Stomach (tissue), 9 donors: Measurements from ENCODE around the gene BTG2. TPM values are rescaled to one million over a fixed set of nuclear protein-coding genes. Genes with fewer than 3 reads are reported as not detected.

Experiments used
- DNase-seq, 2 donors: peaks; one replicate each; pipeline versions ENCODE4 v3.0.0 to v3.0.0-alpha.2; 2013 to 2019
- H3K27ac ChIP-seq, 5 donors: fragments of 200-600 bp in 4 of 5; sonication (generic) in 4 of 5; one replicate each; pipeline ENCODE4 v1.5.1; 2013 to 2019; ENCODE audit warnings: mild to moderate bottlenecking in 1 of 5, moderate library complexity in 1 of 5
- H3K27me3 ChIP-seq, 3 donors: fragments of 200-600 bp; sonication (generic); one replicate each; pipeline ENCODE4 v1.5.1; 2017 to 2019; ENCODE audit warnings: mixed run types in 1 of 3
- H3K36me3 ChIP-seq, 4 donors: fragments of 200-600 bp; sonication (generic); 1 replicate in 3 of 4; 2 replicates in 1 of 4; pipeline ENCODE4 v1.5.1; 2016 to 2019
- H3K4me1 ChIP-seq, 4 donors: fragments of 200-600 bp; sonication (generic); one replicate each; pipeline ENCODE4 v1.5.1; 2016 to 2019
- H3K4me3 ChIP-seq, 4 donors: fragments of 200-600 bp; sonication (generic) in 3 of 4; one replicate each; pipeline ENCODE4 v1.5.1; 2016 to 2019; ENCODE audit warnings: mild to moderate bottlenecking in 1 of 4
- H3K9me3 ChIP-seq, 4 donors: fragments of 200-600 bp; sonication (generic); one replicate each; pipeline ENCODE4 v1.5.1; 2016 to 2019
- EP300 ChIP-seq: sonication (generic); formaldehyde crosslinking; IDR thresholded peaks from one replicate; pipeline ENCODE4 v1.6.1; 2017; ENCODE audit warnings: antibody characterized with exemption
- POLR2A ChIP-seq, 4 donors: fragments of 450-650 bp; IDR thresholded peaks; one replicate each; pipeline ENCODE4 v1.6.1; 2016; ENCODE audit warnings: antibody characterized with exemption in 4 of 4, control low read depth in 2 of 4, mild to moderate bottlenecking in 1 of 4, moderate library complexity in 1 of 4
- POLR2AphosphoS5 ChIP-seq, 3 donors: sonication (generic); formaldehyde crosslinking; IDR thresholded peaks; one replicate each; pipeline ENCODE4 v1.6.1; 2016; ENCODE audit warnings: antibody characterized with exemption in 3 of 3
- WGBS, 5 donors: extraction: QIAGEN DNeasy Blood & Tissue Kit in 3 of 5; methylation state at CpG; one replicate each; pipeline versions ENCODE4 v1.1.5 to v1.1.7; 2013 to 2018; 5-methylcytosine and 5-hydroxymethylcytosine counted together
- intact Hi-C: fragments of 100-400 bp; cut with DNase I; formaldehyde crosslinking; loops from one replicate; pipeline ENCODE4 v1.15.1; 2023; ENCODE audit warnings: low total_unique reads
- polyA plus RNA-seq, 3 donors: library from polyadenylated mRNA; stranded (reverse); fragments of 200-250 nt; gene quantifications; one replicate each; pipeline ENCODE4 v1.2.3, GENCODE V29; 2013
- total RNA-seq, 5 donors: library from RNA; depleted of rRNA; stranded (reverse); fragments of >200 nt; gene quantifications; one replicate each; pipeline versions ENCODE4 v1.1.0 to v1.2.3, GENCODE V29; 2014 to 2016
- TF ChIP-seq, protein P1 (sequence below), 7 experiments: fragments of 450-650 bp in 4 of 7; fragments of 200-600 bp in 3 of 7; sonication (generic) in 3 of 7; IDR thresholded peaks; one replicate each; pipeline ENCODE4 v1.5.1; 2016 to 2019; ENCODE audit warnings: antibody characterized with exemption in 7 of 7, control low read depth in 2 of 7, mild to moderate bottlenecking in 1 of 7
- donor health status: healthy with polysubstance abuse.
- donor health status: Bipolar disorder and iron deficiency.
- donor health status: healthy.

Gene BTG2
- total and polyA plus RNA-seq, 8 donors = 46.4 to 231 (median 87.4) TPM

DNA sequence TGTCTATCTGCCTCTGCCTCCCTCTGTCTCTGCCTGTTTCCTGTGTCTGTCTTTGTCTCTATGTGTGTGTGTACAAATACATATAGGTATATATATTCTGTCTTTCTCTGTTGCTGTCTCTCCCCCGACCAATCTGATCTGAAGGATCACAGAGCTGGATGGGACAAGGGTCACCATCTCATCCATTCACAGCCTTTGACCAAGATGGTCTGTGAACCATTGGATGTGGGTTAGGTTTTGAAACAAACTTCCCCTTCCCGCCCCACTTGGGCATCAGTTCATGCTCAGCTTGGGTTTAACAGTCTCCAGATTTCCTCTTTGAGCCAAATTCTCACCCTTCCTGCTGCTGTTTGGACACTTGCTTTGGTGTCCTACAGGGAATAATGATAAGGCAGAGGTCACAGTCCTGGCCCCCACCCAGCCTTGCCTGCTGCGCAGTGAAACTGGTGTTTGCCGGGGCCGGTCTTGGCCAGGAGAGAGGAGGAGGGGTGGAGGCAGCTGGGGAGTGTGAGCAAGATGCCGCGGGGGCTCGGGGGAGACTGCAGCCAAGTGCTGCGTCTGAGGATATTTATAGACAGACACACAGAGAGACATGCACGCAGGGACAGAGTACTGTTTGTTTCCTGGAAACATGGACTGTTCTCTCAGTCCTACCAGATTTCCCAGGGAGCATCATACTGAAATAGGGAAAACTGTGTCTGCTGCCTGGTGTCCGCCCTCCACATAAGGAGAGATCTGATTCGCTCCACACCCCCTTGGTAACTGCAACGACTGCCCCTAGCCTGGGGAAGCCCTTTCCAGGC is 27.0 kb upstream of the BTG2 start:
- 16 to 22% (median 17%) methylated on average over 13 of the region's 13 CpGs for WGBS, 5 donors
- peak; percentile 81 to 95 for DNase-seq
- Histone ChIP-seq H3K27me3 (no peaks in the 10 kb centered on the region), H3K4me1 (peaks cover 69 to 87% (median 79%) of the 10 kb centered on the region in 4 donors), H3K4me3 (no peak overlapping the region), H3K9me3 (no peaks in the 10 kb centered on the region), H3K27ac (peak overlapping the region; percentile 77 to 93 (median 86)), H3K36me3 (no peaks in the 10 kb centered on the region)
- TF ChIP-seq, protein P1, sequence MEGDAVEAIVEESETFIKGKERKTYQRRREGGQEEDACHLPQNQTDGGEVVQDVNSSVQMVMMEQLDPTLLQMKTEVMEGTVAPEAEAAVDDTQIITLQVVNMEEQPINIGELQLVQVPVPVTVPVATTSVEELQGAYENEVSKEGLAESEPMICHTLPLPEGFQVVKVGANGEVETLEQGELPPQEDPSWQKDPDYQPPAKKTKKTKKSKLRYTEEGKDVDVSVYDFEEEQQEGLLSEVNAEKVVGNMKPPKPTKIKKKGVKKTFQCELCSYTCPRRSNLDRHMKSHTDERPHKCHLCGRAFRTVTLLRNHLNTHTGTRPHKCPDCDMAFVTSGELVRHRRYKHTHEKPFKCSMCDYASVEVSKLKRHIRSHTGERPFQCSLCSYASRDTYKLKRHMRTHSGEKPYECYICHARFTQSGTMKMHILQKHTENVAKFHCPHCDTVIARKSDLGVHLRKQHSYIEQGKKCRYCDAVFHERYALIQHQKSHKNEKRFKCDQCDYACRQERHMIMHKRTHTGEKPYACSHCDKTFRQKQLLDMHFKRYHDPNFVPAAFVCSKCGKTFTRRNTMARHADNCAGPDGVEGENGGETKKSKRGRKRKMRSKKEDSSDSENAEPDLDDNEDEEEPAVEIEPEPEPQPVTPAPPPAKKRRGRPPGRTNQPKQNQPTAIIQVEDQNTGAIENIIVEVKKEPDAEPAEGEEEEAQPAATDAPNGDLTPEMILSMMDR (IDR thresholded peaks at IDR 0.05) = no peak
- TF ChIP-seq POLR2AphosphoS5 (IDR thresholded peaks at IDR 0.05) = peak; percentile 68 to 86 (median 85)
- peak; percentile 96 for TF ChIP-seq EP300
- intact Hi-C loops = no loop called here

DNA sequence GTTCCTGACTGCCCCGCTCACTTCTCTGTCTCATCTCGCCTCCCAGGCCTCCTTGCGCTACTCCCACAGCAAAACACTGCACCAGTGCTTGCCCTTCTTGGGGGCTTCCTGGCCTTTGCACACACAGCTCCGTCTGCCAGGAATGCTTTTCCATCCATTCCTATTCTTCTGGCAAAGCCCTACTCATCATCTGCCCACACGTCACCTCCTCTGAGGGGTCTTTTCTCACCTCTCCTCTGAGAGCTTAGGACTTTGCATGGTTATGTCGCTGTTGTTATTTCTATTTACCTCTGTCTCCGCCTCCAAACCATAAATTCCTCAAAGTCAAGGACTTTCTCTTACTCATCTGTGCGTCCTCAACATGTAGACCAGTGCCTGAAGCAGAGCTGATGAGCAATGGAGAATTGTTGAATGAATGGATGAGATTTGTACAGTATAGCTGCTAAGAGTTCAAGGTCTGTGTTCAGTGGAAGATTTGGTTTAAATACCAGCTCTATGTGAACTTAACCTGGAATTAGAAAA is 26.4 kb upstream of the BTG2 start:
- no peaks in the 10 kb centered on the region for H3K27me3 ChIP-seq
- WGBS, 5 donors = 58 to 80% (median 70%) methylated on average over 8 of the region's 8 CpGs
- peak overlapping the region; percentile 77 to 93 (median 86) for H3K27ac ChIP-seq
- H3K4me1 ChIP-seq = peaks cover 64 to 83% (median 72%) of the 10 kb centered on the region in 4 donors
- no peak overlapping the region for H3K4me3 ChIP-seq
- H3K36me3 ChIP-seq = no peaks in the 10 kb centered on the region
- TF ChIP-seq EP300 (no peak), POLR2AphosphoS5 (IDR thresholded peaks at IDR 0.05) (peak in 1 of 3 donors; percentile 3)
- intact Hi-C loops = no loop called here
- DNase-seq = no peak
- no peaks in the 10 kb centered on the region for H3K9me3 ChIP-seq

GRCh38 chr1:203280061-203280460 is 25.3 kb upstream of the BTG2 start:
- Histone ChIP-seq H3K36me3 (no peaks in the 10 kb centered on the region), H3K27me3 (no peaks in the 10 kb centered on the region), H3K27ac (peak overlapping the region in 4 of 5 donors; percentile 84 to 93 (median 86)), H3K9me3 (no peaks in the 10 kb centered on the region), H3K4me1 (peaks cover 57 to 72% (median 62%) of the 10 kb centered on the region in 4 donors), H3K4me3 (no peak overlapping the region)
- TF ChIP-seq, protein P1 (IDR thresholded peaks at IDR 0.05) = no peak
- TF ChIP-seq POLR2AphosphoS5 (IDR thresholded peaks at IDR 0.05) (no peak), POLR2A (IDR thresholded peaks at IDR 0.05) (no peak), EP300 (no peak)
- DNase-seq = peak in 1 of 2 donors; percentile 1
- intact Hi-C loops = no loop called here
- WGBS, 5 donors = 94 to 99% (median 97%) methylated on average over 5 of the region's 5 CpGs

DNA sequence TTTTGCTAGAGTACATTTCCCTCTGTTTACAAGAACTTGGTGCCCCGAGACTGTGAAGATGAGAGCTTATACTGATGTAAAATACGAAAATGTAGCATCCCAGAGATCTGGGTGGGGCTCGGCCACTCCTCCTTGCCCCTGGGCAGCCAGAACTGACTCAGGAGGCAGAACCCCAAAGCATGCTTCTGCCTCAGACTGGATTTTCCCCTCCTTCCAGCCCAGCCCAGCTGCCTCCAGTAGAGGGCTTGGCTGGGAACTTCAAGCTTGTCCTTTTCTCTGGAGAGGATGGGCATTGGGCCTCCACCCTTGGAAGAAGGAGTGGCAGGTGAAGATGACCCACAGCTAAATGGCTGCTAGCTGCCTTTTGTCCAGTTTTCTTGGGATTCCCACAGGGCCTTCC is 24.3 kb upstream of the BTG2 start:
- Histone ChIP-seq H3K27ac (peak overlapping the region; percentile 43 to 93 (median 86)), H3K4me3 (no peak overlapping the region), H3K27me3 (no peaks in the 10 kb centered on the region), H3K36me3 (no peaks in the 10 kb centered on the region), H3K4me1 (peaks cover 54 to 72% (median 61%) of the 10 kb centered on the region in 4 donors), H3K9me3 (no peaks in the 10 kb centered on the region)
- intact Hi-C loops = no loop called here
- 39 to 59% (median 53%) methylated on average over 3 of the region's 3 CpGs for WGBS, 5 donors
- TF ChIP-seq POLR2A (IDR thresholded peaks at IDR 0.05) (no peak), POLR2AphosphoS5 (IDR thresholded peaks at IDR 0.05) (peak in 1 of 3 donors; percentile 5), EP300 (no peak)
- TF ChIP-seq, protein P1 (IDR thresholded peaks at IDR 0.05) = no peak
- DNase-seq = peak in 1 of 2 donors; percentile 53
